ENCODE data around the gene GANAB.

Gene GANAB

DNA sequence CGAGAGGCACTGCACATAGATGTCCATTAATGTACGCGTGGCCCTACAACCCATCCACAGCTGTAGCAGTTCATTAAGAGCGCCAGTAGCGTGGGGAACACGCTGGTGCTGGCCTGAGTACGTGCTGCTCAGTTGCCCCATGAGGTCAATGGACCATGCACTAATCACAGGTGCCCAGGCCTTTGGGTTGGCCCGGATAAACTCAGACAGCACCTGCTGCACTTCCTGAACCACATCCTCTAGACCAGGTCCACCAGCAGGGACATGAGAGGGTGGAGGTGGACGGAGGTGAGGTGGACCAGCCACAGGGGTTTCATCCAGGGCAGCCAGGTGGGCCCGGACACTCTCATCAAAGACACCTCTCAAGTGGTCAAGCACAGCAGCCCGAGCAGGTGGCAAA, 3.1 kb upstream of the GANAB start:
- no peak overlapping the region for H3K4me3 ChIP-seq (ENCODE audit: low read length)
- TF ChIP-seq, protein P1, sequence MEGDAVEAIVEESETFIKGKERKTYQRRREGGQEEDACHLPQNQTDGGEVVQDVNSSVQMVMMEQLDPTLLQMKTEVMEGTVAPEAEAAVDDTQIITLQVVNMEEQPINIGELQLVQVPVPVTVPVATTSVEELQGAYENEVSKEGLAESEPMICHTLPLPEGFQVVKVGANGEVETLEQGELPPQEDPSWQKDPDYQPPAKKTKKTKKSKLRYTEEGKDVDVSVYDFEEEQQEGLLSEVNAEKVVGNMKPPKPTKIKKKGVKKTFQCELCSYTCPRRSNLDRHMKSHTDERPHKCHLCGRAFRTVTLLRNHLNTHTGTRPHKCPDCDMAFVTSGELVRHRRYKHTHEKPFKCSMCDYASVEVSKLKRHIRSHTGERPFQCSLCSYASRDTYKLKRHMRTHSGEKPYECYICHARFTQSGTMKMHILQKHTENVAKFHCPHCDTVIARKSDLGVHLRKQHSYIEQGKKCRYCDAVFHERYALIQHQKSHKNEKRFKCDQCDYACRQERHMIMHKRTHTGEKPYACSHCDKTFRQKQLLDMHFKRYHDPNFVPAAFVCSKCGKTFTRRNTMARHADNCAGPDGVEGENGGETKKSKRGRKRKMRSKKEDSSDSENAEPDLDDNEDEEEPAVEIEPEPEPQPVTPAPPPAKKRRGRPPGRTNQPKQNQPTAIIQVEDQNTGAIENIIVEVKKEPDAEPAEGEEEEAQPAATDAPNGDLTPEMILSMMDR (conservative IDR thresholded peaks at IDR 0.05; ENCODE audit: low read depth, low read length), result no peak
- DNase-seq (ENCODE audit: low read depth), result no peak

DNA sequence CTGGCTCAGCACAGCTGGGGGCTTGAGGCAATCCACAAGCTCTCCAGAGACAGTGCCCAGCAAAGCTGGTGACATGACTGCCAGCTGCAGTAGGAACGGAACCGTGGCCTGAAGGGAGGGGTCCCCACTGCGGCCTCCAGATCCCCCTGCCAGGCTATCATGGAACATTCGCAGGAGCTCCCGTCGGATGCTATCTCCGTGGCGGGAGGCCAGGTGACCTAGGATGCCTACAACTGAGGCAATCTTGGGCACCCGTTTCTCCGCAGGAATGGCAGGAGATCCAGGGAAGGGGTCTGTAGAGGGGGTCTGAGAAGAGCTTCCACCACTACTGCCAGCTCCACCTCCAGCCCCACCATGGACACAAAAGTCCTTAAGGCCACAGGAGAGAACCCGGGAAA, 2.6 kb upstream of the GANAB start:
- no peak overlapping the region for H3K4me3 ChIP-seq (ENCODE audit: low read length)
- TF ChIP-seq, protein P1 (conservative IDR thresholded peaks at IDR 0.05; ENCODE audit: low read depth, low read length), result no peak
- no peak for DNase-seq (ENCODE audit: low read depth)

DNA sequence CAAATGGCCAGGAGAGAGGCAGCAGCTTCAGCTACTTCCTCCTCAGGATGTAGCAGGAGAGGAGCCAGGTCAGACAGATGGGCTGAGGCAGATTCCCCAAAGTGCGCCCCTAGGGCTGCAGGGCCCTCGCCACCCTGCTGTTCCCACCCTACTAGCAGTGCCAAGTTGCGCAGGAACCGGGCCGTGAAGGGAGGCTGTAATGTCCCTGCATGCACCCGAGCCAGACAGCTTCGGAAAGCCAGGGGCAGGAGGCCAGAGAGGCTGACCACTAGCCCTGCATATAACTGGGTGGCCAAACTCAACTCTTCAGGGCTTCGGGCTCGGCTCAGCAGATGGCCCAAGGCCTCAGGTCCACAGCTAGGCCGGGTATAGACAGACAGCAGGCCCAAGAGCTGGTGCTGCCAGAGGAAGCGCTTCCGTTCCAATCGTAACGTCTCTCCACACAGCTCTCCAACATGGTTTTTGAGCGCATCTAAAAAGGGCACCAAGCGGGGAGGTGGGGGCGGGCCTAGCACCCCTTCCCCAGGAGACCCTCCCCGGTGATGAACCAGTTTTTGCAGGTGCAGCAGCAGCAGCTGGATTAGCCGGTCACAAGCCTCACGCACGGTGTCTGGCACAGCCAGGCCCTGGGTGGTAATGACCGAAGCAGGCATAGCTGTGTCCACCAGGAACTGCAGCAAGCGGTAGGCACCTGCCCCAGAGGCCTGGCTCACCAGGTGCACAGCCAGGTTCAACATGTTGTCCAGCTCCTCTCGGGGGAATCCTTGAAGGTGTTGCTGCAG, 2.0 kb upstream of the GANAB start:
- H3K4me3 ChIP-seq (ENCODE audit: low read length), result no peak overlapping the region
- no peak for DNase-seq (ENCODE audit: low read depth)
- TF ChIP-seq, protein P1 (conservative IDR thresholded peaks at IDR 0.05; ENCODE audit: low read depth, low read length), result no peak

DNA sequence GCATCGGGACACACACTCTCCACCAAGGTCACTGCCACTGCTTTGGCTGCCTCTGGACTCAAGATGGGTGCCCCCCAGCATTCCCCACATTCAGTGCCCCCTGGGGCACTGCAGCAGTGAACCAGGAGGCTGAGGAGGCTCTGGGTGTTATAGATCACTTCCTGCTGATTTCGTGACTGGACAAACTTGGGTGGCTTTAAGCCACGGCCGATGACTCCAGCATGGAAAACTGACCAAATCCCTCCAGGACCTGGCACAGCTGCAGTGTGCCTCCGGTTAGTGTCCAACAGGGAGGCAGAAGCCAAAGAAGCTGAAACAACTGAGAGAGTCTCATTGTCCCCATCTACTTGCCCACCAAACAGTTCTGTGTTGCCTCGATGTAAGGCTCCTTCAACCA, 1.2 kb upstream of the GANAB start:
- H3K4me3 ChIP-seq (ENCODE audit: low read length), result no peak overlapping the region
- no peak for DNase-seq (ENCODE audit: low read depth)
- TF ChIP-seq, protein P1 (conservative IDR thresholded peaks at IDR 0.05; ENCODE audit: low read depth, low read length), result no peak

DNA sequence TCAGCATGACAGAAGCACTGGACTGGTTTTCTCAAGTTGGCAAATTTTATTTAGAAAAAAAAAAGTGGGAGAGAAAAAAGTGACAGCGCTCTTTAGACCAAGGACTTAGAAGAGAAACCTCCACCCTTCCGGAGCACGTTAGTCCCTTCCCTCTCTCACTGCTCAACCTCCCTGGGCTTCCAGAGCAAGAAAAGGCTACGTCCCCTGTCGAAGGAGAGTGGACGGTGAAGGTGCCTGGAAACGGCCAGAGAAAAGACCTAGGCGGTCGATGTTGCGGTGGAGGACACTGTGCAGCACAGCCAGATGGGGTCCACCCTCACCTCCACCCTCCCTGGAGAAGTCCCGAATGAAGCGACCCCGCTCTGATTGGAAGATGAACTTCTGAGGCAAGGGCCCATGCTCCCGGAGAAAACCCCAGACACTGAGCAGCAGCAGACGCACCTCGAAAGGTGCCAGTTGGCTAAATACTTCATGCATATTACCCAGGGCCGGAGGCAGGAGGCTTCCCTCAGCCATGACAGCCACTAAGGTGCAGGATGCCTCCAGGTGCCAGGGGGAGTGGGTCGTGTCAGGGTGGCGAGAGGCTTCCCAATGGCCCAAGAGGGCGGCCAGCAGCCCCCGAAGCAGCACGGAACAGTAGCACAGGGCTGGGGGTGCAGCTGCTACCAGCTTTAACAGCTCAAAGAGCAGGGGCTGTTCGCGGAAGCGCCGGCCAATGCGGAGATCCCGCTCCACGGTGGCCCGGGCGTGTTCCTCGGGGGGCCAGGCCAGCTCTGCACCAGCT, 604 bp upstream of the GANAB start:
- TF ChIP-seq, protein P1 (conservative IDR thresholded peaks at IDR 0.05; ENCODE audit: low read depth, low read length), result no peak
- H3K4me3 ChIP-seq (ENCODE audit: low read length), result peak overlapping the region; percentile 22
- no peak for DNase-seq (ENCODE audit: low read depth)

DNA sequence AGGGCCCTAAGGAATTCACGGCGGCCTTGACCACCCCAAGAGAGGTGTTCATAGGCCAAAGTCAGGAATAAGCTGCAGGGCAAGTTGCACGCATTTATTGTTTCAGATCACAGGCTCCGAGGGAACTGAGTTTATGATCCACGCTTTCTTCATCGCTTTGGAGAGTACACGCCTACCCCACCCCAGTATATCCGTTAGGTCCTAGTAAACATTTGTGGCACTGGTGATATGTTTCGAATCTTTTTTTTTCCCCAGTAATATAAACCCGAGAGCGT, 805 bp downstream of the GANAB start:
- DNase-seq (ENCODE audit: low read depth), result no peak
- H3K4me3 ChIP-seq (ENCODE audit: low read length), result peak overlapping the region; percentile 93
- TF ChIP-seq, protein P1 (conservative IDR thresholded peaks at IDR 0.05; ENCODE audit: low read depth, low read length), result no peak

DNA sequence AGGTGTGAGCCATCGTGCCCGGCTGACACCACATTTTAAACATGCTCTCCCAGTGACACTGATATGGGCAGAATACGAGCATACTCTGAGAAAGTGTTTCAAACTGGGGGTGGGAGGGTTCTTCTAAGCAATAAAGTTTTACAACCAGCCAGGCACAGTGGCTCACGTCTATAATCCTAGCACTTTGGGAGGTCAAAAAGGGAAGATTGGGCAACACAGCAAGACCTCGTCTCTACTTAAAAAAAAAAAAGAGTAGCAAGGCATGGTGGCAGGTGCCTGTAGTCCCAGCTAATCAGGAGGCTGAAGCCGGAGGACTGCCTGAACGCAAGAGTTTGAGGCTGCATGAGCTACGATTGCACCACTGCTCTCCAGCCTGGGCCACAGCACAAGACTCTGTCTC, 2.2 kb downstream of the GANAB start:
- no peak overlapping the region for H3K4me3 ChIP-seq (ENCODE audit: low read length)
- TF ChIP-seq, protein P1 (conservative IDR thresholded peaks at IDR 0.05; ENCODE audit: low read depth, low read length), result no peak
- DNase-seq (ENCODE audit: low read depth), result no peak

Data from retinal pigment epithelial cell (primary cell).